KG1 (cell line): Measurements from ENCODE around the gene CCDC102A.

ENCODE experiments used
- DNase-seq: peaks from one replicate; lab custom pipeline; 2025; lab: John Stamatoyannopoulos, UW

The CCDC102A gene

DNA sequence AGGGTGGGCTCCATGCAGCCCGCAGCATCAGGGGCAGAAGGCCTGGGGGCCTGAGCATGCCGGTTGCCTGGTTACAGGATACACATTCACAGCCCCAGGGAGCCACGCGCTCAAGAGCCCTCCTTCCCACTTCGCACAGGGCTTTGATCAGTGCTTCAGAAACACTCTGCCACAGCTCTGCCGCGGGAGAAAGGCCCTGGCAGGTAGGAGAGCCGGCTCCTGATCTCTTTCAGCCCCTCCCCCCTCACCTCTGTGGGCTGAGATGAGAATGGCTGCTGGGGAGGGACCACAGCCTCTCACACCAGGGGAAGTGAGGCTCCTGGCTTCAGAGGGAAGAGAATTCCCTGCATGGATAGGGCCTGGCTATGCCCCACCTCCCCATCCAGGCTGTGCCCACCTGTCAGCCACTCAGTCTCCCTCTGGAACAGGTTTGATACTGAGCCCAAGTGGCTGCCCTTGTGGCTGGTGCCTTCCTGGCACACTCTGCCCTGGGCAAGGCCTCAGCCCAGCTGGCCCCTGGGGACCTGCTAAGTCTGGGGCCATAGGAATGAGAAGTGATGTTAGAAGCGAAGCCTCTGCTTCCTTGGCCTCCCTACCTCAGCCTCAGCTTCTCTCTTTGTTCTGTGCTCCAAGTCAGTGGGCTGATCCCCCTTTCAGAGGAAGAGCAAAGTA, 58.7 kb downstream of the CCDC102A start:
- no peak for DNase-seq

DNA sequence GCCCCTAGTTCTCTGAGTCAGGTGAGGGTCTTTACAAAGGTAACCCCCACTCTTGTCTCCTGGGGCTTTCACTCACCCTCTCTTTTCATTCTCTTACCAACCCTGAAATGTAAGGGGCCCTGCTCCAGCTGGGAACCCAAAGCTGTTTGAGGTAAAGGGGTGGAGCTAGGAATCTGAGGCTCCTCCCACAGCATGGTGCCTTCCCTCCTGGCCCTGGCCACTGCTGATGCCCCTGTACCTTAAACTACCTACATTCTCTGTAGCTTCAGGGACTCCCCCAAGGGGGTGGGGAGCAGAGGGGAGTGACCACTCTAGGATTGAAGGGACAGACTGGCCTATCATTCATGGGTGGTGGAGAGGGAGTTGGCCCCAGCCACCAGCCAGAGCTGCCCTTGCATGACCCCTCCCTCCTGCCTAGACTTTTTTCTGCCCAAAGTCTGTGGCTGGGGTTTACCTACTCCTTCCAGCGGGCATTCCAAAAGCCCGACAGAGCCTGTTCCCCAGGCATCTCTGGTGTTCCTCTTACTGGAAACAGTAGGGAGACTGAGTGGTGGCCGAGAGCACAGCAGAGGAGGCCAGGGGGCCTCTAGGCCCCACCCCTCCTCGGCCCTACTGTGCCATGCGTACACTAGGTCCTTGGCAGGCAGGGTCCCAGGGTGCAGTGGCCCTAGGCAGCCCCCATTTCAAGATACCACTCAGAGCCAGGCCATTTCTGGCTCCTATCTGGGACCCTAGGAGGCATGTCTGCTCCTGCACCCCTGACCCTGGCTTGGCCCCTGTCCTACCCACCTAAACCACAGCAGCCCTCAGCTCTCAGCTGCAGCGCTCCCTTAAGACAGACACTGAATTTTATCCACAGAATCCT, 59.6 kb downstream of the CCDC102A start:
- DNase-seq = no peak

DNA sequence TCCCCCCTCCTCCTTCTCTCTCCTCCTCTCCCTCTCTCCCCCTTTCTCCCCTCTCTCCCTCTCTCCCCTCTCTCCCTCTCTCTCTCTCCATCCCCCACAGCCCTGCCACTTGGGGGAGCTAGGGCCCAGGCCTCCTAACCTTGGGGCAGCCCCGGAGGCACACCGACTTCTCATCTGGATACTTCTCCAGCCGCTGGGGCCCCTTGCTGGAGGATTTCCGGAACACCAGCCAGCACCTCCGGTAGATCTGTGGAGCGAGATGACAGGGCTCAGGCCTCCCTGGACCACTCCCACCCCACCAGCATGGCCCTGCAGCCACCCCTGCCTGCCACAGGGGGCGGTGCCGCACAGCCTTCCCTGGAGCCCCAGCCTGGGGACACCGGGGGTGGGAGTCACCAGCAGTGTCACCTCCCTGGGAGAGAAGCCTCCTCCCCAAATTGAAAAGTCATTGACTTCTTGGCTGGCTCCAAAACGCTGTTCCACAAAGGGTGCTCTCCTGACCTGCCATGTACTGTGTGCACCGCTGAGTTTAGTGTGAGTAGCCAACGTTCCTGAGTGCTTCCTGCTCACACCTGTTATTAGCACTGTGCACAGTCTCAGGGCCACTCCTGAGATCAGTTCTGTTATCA, 60.5 kb downstream of the CCDC102A start:
- peak; percentile 79 for DNase-seq

DNA sequence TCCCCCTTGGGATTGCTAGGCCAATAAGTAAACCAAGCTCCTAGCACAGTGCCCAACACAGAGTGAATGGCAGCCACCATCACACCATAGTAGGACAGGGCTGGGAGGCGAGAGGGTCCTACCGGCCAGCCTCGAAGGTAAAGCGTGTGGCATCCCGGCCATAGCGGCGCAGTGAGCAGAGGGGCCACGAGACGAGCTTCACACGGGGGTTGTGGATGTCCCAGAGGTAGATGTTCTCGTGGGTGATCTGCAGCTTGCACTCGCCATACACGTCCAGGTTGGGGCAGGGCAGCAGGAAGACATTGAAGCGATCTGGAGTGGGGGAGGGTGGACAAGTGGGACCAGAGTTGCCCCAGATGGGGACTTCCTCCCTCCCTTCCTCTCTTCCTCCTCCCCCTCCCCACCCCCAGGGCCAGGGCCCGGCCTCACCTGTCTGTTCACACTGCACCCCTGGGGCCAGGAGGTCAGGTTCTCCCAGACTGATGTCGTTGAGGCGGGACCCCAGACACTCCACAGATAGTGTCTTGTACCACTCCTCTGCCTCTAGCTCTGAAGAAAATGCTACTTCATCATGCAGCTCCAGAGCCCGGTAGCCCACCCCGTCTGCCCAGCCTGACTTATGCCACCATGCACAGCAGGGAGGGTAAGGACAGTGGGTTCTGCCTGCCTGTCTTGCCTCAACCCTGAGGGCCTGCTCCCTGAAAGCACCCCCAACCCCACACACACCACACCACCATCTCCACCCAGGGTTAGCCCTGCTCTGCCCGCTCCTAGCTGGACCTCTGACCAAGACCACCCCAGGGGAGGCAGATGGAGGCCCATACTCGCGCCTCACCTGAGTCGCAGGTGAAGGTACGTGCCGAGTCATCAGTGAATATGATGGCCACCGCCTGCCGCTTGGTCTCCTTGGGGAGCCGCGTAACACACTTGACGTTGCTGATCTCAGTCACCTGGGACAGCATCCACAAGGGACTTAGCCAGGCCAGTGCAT, 61.4 kb downstream of the CCDC102A start:
- no peak for DNase-seq

DNA sequence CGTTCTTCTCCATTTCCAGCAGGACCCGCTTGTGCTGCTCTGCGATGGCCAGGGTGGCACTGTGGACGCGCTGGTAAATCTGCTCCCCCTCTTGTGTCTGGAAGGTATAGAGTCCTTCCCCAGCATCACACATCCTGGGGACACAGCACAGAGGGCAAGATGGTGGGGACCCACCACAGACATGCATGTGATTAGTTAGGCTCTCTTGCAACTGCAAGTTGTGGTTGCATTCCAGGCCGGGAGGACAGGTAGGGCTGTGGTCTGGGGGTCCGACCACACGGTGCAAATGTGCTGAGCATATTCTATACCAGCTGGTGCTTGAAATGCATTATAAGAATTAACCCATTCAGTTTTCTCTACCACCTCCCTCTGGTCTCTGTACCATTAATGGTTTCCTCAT, 62.5 kb downstream of the CCDC102A start:
- DNase-seq = no peak

DNA sequence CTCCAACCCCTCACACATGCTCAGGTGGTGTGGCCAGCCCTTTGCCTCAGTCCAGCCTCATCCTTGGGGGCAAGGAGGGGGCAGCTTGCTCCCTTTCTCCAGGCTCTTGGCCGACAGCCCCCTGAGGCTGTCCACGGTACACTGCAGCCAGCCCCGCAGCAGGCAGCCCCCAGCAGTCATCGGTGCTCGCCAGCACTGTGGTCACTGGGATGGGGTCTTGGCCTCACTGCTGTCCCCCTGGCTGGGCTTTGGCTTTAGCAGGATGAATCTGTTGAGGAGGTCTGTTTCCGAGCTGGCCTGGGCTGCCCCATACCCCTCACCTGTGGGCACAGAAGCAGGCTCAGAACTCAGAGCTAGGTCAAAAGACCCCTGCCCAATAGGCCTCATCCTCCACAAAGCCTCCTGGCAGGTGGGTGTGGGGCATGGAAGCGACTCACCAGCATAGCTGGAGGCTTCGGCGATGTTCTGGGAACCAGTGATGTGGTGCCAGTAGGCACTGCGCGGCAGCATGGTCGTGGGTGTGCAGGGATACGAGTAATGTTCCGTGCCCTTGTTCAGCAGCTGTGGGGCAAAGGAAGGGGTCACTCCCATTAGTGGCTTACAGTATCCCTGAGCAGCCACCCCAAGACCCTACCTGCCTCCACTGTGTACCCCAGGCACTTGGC, 63.1 kb downstream of the CCDC102A start:
- no peak for DNase-seq

DNA sequence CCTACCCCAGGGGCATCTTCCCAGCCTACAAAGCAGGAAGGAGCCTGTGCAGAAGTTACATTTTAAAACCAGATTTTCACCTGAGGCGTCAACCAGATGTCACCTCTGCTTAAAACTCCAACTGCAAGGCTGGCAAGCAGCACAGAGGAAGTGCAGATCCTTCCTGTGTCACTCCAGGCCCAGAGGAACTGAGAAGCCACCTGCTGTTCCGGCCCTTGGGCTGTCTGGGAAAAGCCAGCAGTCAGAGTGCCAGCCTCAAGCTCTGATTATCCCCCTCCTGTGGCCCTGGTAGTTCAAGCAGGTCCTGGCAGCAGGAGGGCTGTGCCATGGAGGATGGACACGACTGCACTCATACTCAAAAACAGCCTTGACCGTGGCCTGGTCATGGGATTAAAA, 63.7 kb downstream of the CCDC102A start:
- DNase-seq = no peak

DNA sequence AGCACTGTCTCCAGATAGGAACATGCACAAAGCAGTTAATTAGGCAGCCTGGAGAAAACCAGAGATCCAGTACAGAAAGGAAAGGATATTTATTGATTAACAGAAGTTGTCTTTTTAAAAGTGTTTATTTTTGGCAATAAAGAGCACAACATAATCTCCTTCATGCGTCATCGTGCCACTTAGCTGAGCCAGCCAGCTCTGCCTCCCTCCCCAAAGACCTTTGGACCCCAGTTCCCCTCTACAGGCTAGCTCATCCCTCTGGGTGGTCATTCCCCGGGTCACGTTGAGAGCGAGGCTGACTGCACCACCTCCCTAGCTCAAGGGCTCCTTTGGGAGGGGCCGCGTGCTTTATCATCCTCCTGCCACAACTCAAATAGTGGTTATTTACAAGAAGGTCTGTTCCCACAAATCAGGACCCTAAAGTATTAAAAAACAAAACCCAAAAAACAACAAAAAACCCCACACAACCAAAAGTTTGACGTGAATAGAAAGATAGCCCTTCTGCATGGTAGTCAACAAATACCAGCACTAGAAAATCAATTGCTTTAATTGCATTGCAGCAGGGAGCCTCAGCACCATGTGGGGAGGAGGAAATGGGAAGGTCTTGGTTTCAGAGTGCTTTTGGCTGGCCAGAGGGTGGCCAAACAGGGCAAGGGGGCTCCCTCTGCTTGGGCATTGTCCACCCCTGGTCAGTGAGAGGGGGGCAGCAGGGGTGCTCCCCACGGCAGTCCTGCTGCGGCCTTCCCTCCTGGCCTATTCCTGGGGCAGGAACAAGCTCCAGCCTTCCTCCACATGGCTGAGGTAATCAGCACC, 64.3 kb downstream of the CCDC102A start:
- no peak for DNase-seq

DNA sequence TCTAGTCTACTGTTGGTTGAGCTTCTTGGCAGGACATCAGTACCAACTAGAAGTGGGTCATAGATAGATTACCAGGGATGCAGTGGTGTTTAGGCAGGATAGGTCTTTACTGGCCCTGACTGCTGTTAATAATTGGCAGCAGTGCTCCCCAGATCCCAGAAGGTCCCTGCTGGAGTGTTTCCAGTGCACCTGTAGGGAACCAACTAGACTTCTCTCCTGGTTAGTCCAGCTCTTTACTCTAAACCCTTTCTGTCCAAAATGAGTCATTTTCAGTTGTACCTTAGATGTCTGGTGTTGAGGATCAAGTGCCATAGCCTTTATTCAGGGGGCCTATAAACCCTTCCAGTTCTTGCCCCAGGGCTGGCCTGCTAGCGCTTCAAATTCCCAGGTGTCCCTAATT, 65.2 kb downstream of the CCDC102A start:
- no peak for DNase-seq

DNA sequence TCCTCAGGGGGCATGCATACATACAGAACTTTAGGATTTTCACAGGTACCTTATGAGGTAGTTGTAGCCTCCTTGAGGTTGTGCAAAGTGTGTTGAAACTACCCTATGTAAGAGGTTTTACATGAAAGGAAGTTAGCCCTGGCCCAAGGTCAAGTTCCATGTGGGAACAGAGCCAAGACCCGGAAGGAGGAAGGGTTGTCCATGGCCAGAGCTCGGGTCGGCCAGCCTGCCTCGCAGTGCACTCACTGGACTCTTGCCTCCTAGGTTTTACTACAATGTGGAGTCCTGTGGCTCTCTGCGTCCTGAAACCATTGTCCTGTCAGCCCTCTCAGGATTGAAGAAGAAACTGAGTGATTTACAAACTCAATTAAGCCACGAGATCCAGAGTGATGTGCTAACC, 65.7 kb downstream of the CCDC102A start:
- DNase-seq = no peak

DNA sequence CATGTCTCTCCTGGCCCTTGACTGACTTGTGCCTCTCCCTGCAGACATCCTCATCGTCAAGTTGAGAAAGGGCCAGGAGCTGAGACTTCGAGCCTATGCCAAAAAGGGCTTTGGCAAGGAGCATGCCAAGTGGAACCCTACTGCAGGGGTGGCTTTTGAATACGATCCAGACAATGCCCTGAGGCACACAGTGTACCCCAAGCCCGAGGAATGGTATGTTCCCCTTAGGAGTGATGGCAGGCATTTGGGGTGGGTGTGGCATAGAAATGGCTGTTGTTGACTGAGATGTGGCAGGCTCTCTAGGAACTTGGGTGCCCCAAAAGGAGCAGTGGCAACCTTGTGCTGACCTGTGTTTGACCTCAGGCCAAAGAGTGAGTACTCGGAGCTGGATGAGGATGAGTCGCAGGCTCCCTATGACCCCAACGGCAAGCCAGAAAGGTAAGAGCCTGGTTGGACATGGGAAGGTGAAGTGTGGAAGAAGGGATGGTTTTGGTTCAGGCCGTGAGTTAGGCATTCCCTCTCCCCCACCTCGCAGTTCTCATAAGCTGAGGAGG, 66.4 kb downstream of the CCDC102A start:
- DNase-seq = no peak

DNA sequence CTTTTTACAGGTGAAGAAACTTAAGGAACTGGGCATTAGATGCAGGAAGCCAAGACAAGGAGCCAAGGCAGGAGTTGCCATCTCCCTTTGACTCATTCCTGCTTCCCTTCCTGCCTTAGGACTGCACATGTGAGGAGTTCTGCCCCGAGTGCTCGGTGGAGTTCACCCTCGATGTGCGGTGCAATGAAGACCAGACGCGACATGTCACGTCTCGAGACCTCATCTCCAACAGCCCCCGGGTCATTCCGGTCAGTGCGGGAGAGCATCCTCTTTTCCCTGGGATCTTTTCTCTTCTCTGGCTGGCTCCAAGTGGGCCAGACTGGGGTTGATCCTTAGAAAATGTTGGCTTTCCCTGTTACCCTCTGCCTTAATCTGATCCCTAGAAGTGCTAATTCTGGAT, 67.3 kb downstream of the CCDC102A start:
- DNase-seq = no peak

DNA sequence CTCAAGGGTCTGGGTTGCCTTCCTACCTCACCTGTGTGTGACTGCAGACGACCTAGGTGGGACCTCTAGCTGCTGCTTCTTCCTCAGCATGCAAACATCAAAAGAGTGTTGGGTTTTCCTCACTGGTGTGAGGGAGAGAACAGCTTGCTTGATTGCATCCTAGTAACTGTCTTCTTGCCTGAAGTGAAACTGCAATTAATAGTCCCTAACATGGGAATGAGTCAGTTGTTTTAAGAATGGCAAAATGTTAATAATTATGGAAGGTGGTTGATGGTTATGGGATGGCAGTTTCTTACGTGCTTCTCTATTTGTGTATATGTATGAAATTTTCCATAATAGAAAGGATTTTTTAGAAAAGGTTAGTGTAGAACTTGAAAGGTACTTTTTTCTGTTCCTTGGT, 68.0 kb downstream of the CCDC102A start:
- DNase-seq = no peak

DNA sequence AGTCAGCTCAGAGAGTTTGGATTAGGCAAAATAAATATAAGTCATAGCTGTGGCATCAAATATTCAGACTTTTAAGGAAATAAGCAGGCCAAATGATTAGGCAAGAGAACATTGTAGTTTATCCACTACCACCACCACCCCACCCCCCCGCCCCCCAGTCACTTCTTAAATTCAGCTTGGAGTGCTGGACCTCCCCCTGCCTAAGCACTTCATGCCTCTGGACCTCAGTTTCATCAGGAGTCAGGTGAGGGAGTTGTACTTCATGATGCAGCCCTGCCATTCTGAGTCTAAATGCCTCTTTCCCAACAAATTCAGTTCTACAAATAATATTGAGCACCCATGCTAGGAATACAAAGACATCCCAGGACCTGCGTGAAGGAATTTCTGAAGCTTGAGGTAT, 71.8 kb downstream of the CCDC102A start:
- no peak for DNase-seq

DNA sequence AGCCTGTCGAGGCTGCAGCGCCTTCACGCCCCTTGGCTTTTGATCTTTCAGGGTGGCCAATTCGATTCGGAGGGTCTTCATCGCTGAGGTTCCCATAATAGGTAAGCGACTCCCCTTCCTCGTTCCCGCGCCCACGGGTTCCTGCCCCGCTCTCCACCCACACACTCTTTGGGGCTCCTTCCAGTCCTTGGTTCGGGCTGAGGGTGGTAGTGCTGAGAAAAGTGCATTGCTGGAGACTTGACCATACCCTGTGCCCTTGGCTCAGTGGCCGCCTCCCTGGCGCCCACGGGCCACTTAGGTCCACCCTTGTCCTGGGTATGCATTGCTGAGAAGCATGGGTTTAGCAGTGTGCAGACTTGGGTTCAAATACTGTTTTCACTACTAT, 73.4 kb downstream of the CCDC102A start:
- no peak for DNase-seq

DNA sequence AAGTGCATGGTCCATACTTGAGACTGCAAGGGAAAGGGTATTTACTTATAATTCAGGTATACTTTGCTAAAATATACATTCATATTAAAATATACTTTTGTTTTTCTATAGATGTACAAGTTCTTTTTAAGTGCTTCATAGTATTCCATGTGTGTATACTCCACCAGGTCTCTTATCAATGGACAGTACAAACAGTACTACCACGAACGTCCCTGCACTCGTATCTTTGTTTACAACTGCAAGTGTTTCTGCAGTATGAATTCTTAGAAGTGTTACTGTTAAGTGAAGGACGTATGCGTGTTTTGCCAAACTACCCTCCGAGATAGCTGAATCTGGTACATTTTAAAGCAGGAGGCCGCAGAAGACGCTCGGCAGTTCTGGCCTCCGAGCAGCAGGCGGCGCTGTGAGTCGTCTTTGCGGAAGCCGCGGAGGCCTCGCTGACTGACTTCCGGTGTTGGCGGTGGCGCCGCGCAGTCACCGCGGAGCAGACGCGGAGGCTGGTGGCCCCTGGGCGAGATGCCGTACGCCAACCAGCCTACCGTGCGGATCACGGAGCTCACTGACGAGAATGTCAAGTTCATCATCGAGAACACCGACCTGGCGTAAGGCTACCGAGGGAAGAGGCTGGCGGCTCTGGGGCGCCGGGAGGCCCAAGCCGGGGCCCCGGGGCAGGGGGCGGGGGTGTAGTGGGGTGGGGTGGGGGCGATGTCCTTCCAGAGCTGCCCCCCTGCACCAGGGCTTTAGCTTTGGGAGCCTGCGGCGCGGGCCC, 74.0 kb downstream of the CCDC102A start, which contains the start of gene POLR2C:
TSS of gene POLR2C (plus strand) at position 471 of the 769 bp plus-strand sequence. CDS start at position 517, 46 bp downstream.
- peak; percentile 85 for DNase-seq
